Sigmoid colon (tissue), 7 donors: ENCODE measurements around the gene ANXA8. TPM values are rescaled to one million over a fixed set of nuclear protein-coding genes. Genes with fewer than 3 reads are reported as not detected.

Source experiments
- DNase-seq: peaks from one replicate; pipeline ENCODE4 v3.0.0-alpha.2; 2019
- H3K27ac ChIP-seq, 4 donors: fragments of 200-600 bp; sonication (generic); one replicate each; pipeline ENCODE4 v1.5.1; 2016 to 2019; ENCODE audit warnings: mild to moderate bottlenecking in 1 of 4
- H3K27me3 ChIP-seq, 3 donors: fragments of 200-600 bp; sonication (generic); one replicate each; pipeline ENCODE4 v1.5.1; 2019; ENCODE audit warnings: mild to moderate bottlenecking in 1 of 3
- H3K36me3 ChIP-seq, 4 donors: fragments of 200-600 bp; sonication (generic); one replicate each; pipeline ENCODE4 v1.5.1; 2016 to 2019
- H3K4me1 ChIP-seq, 4 donors: fragments of 200-600 bp; sonication (generic); one replicate each; pipeline ENCODE4 v1.5.1; 2017 to 2019
- H3K4me3 ChIP-seq, 4 donors: fragments of 200-600 bp; sonication (generic); one replicate each; pipeline ENCODE4 v1.5.1; 2017 to 2019; ENCODE audit warnings: mild to moderate bottlenecking in 2 of 4, moderate library complexity in 1 of 4
- H3K9me3 ChIP-seq, 4 donors: fragments of 200-600 bp in 3 of 4; sonication (generic) in 3 of 4; one replicate each; pipeline versions ENCODE4 v1.5.1 to v1.6.1; 2013 to 2019
- EP300 ChIP-seq, 4 donors: sonication (generic); formaldehyde crosslinking; IDR thresholded peaks; one replicate each; pipeline ENCODE4 v1.6.1; 2017; ENCODE audit warnings: antibody characterized with exemption in 4 of 4
- POLR2A ChIP-seq, 2 donors: fragments of 450-650 bp; IDR thresholded peaks; one replicate each; pipeline ENCODE4 v1.6.1; 2016; ENCODE audit warnings: antibody characterized with exemption in 2 of 2, mild to moderate bottlenecking in 2 of 2, moderate library complexity in 2 of 2
- POLR2AphosphoS5 ChIP-seq, 4 donors: sonication (generic); formaldehyde crosslinking; IDR thresholded peaks; one replicate each; pipeline ENCODE4 v1.6.1; 2017; ENCODE audit warnings: antibody characterized with exemption in 4 of 4
- WGBS, 2 donors: extraction: QIAGEN DNeasy Blood & Tissue Kit; methylation state at CpG; one replicate each; pipeline ENCODE4 v1.1.7; 2013; 5-methylcytosine and 5-hydroxymethylcytosine counted together
- intact Hi-C: fragments of 100-400 bp; cut with DNase I; formaldehyde crosslinking; loops from one replicate; pipeline ENCODE4 v1.15.1; 2023
- polyA plus RNA-seq, 3 donors: library from polyadenylated mRNA; stranded (reverse); fragments of 200-250 nt; gene quantifications; one replicate each; pipeline ENCODE4 v1.2.3, GENCODE V29; 2013
- total RNA-seq, 4 donors: library from RNA; depleted of rRNA; stranded (reverse); fragments of >200 nt; gene quantifications; one replicate each; pipeline ENCODE4 v1.1.0, GENCODE V29; 2016
- TF ChIP-seq, protein P1 (sequence below), 4 experiments: fragments of 450-650 bp in 3 of 4; fragments of 200-600 bp in 1 of 4; IDR thresholded peaks; one replicate each; pipeline ENCODE4 v1.5.1; 2016 to 2019; ENCODE audit warnings: antibody characterized with exemption in 4 of 4, mild to moderate bottlenecking in 3 of 4, moderate library complexity in 2 of 4
- donor health status: healthy with polysubstance abuse.
- donor health status: Bipolar disorder and iron deficiency.
- donor health status: healthy.

The ANXA8 gene
- total and polyA plus RNA-seq, 7 donors, result 0.12 to 0.60 (median 0.36) TPM; not detected in 2

DNA sequence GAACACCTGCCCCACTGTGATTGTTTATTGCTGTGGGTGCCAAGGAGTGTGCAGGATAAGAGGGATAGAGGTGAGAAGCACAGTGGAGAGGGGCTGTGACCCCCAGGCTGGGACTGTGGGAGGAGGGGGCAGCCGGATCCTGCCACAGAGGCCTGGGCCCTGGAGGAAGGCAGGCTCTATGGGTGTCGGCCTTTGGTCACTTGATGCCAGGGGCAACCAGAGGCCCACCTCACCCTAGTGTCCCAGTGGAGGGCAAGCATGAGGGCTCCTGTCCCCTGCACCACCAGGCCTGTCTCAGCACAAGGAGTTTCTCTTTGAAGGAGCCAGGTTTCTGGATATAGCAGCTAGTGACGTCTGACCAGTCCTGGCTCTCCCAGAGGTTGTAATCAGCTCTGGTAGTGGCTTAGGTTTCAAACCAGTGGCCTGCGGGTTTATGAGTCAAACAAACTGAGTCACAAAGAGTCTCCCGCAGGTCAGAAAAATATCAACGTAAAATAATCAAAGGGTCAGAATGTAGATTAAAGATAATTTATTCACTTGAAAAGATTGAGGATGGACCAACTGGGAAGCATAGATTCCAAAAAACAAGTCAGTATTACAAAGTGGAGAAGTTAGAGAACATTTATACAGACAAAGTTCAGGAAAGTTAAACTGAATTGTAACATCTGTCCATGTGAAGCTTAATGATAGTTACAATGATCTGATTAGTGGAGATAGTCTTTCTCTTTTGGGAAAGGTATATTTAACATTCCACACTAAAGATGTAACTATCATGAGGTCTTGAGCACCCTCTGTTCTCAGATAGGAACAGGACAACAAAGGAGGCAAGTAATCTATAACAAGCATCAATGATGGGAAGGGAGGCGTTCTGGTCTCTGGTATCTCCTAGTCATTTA is 62.6 kb downstream of the ANXA8 start:
- H3K9me3 ChIP-seq, result no peaks in the 10 kb centered on the region
- no peak overlapping the region for H3K4me3 ChIP-seq
- no peaks in the 10 kb centered on the region for H3K36me3 ChIP-seq
- H3K4me1 ChIP-seq, result no peaks in the 10 kb centered on the region
- H3K27me3 ChIP-seq, result no peaks in the 10 kb centered on the region
- intact Hi-C loops, result no loop called here
- no peak overlapping the region for H3K27ac ChIP-seq
- WGBS, 2 donors, result 89 to 91% methylated on average over 7 of the region's 7 CpGs
- TF ChIP-seq POLR2AphosphoS5 (IDR thresholded peaks at IDR 0.05) (no peak), EP300 (IDR thresholded peaks at IDR 0.05) (no peak), POLR2A (IDR thresholded peaks at IDR 0.05) (no peak)
- TF ChIP-seq, protein P1, sequence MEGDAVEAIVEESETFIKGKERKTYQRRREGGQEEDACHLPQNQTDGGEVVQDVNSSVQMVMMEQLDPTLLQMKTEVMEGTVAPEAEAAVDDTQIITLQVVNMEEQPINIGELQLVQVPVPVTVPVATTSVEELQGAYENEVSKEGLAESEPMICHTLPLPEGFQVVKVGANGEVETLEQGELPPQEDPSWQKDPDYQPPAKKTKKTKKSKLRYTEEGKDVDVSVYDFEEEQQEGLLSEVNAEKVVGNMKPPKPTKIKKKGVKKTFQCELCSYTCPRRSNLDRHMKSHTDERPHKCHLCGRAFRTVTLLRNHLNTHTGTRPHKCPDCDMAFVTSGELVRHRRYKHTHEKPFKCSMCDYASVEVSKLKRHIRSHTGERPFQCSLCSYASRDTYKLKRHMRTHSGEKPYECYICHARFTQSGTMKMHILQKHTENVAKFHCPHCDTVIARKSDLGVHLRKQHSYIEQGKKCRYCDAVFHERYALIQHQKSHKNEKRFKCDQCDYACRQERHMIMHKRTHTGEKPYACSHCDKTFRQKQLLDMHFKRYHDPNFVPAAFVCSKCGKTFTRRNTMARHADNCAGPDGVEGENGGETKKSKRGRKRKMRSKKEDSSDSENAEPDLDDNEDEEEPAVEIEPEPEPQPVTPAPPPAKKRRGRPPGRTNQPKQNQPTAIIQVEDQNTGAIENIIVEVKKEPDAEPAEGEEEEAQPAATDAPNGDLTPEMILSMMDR (IDR thresholded peaks at IDR 0.05), result no peak
- DNase-seq, result no peak

DNA sequence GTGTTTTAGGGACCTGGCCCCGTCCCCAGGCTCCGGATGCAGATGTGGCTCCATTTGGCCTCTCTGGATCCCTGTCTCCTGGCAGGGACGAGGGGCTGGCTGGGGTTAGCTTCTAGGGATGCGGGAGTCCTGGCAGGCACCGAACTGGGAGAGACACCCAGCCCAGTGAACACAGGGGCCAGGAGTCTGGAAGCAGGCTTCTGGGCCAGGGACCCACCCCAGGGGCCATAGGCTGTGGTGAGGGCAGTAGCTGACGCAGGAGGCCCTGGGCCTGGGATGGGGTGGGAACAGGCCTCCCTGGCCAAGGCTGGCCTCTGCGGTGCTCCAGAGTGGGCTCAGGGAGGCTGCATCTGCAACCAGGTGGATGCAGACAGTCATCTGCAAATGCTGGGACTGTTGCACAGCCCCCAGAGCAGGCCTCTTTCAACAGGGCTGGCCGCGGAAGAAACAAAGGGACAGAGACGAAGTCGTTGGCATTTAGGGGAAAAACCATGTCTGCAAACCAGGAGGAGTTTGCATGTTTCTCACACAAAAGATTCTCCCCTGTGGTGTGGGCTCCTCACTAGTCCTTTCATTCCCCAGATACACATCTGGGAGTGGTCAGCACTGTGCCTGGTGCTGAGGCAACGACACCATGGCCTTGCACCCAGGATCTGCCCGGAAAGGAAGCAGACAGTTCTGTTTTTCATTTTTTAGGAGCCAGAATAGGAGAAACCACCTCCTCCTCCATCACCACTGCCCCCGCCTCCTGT is 63.4 kb downstream of the ANXA8 start:
- H3K36me3 ChIP-seq, result no peaks in the 10 kb centered on the region
- no peak overlapping the region for H3K4me3 ChIP-seq
- no peak for DNase-seq
- WGBS, 2 donors, result 86 to 90% methylated on average over 14 of the region's 14 CpGs
- intact Hi-C loops, result no loop called here
- TF ChIP-seq EP300 (IDR thresholded peaks at IDR 0.05) (no peak), POLR2AphosphoS5 (IDR thresholded peaks at IDR 0.05) (no peak)
- TF ChIP-seq, protein P1 (IDR thresholded peaks at IDR 0.05), result no peak
- no peaks in the 10 kb centered on the region for H3K27me3 ChIP-seq
- H3K4me1 ChIP-seq, result no peaks in the 10 kb centered on the region
- H3K27ac ChIP-seq, result no peak overlapping the region
- no peaks in the 10 kb centered on the region for H3K9me3 ChIP-seq

DNA sequence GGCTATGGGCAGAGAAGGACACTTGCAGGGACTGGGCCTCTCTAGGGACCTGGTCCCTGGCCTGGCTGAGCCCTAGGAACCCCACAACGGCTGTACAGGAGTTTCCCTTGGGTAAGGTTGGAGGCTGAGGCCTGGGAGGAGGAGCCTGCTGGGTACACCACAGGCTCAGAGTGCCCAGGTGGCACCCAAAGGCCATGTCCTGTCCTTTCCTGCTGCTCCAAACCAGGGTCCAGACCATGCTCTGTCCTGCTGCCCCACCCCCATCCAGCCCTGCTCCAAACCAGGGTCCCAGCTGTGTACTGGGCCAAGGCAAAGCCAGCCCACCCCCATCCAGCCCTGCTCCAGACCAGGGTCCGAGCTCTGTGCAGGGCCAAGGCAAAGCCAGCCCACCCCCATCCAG is 64.5 kb downstream of the ANXA8 start:
- no peaks in the 10 kb centered on the region for H3K4me1 ChIP-seq
- H3K36me3 ChIP-seq, result no peaks in the 10 kb centered on the region
- TF ChIP-seq, protein P1 (IDR thresholded peaks at IDR 0.05), result no peak
- no peak for TF ChIP-seq EP300 (IDR thresholded peaks at IDR 0.05)
- no peak for TF ChIP-seq POLR2AphosphoS5 (IDR thresholded peaks at IDR 0.05)
- TF ChIP-seq POLR2A (IDR thresholded peaks at IDR 0.05), result no peak
- DNase-seq, result no peak
- intact Hi-C loops, result no loop called here
- no peak overlapping the region for H3K27ac ChIP-seq
- WGBS, 2 donors, result 91 to 92% methylated on average over 2 of the region's 2 CpGs
- H3K27me3 ChIP-seq, result no peaks in the 10 kb centered on the region
- no peak overlapping the region for H3K4me3 ChIP-seq
- H3K9me3 ChIP-seq, result no peaks in the 10 kb centered on the region

DNA sequence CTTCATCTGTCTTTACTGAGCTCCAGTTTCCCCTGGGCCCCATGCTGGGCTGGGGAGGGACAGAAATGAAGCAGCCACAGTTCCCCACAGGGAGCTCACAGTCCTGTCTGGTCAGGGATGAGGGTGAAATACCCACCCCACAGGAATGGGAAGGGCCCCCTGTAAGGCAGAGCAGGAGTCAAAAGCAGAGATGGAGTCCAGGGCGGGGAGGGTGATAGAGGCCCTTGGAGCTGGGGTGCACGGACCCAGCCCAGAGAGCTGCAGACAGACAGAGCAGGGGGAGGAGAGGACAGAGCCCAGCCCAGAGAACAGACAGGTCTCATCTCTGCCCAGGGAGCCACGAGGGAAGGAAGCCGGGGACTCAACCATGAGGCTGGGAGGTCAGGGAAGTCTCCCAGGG is 64.9 kb downstream of the ANXA8 start:
- intact Hi-C loops, result no loop called here
- Histone ChIP-seq H3K27me3 (no peaks in the 10 kb centered on the region), H3K4me3 (no peak overlapping the region), H3K9me3 (no peaks in the 10 kb centered on the region), H3K4me1 (no peaks in the 10 kb centered on the region), H3K27ac (no peak overlapping the region), H3K36me3 (no peaks in the 10 kb centered on the region)
- 86 to 87% methylated on average over 4 of the region's 4 CpGs for WGBS, 2 donors
- TF ChIP-seq POLR2A (IDR thresholded peaks at IDR 0.05), result no peak
- TF ChIP-seq EP300 (IDR thresholded peaks at IDR 0.05), result no peak
- TF ChIP-seq, protein P1 (IDR thresholded peaks at IDR 0.05), result no peak
- TF ChIP-seq POLR2AphosphoS5 (IDR thresholded peaks at IDR 0.05), result no peak
- DNase-seq, result no peak
